Ascending aorta (tissue), 2 donors: Measurements from ENCODE around the gene IL10. TPM values are rescaled to one million over a fixed set of nuclear protein-coding genes. Genes with fewer than 3 reads are reported as not detected.

Experiments used
- DNase-seq, 2 donors: peaks; one replicate each; pipeline ENCODE4 v3.0.0-alpha.2; 2019; ENCODE audit warnings: low spot score in 2 of 2
- H3K27ac ChIP-seq, 2 donors: fragments of 200-600 bp; sonication (generic); one replicate each; pipeline ENCODE4 v1.5.1; 2016 to 2017; ENCODE audit warnings: mild to moderate bottlenecking in 1 of 2
- H3K27me3 ChIP-seq: fragments of 200-600 bp; sonication (generic); one replicate; pipeline ENCODE4 v1.5.1; 2017
- H3K36me3 ChIP-seq, 2 donors: fragments of 200-600 bp; sonication (generic); one replicate each; pipeline ENCODE4 v1.5.1; 2016
- H3K4me1 ChIP-seq, 2 donors: fragments of 200-600 bp; sonication (generic); one replicate each; pipeline ENCODE4 v1.5.1; 2016 to 2017; ENCODE audit warnings: mild to moderate bottlenecking in 1 of 2
- H3K4me3 ChIP-seq, 2 donors: fragments of 200-600 bp; sonication (generic); one replicate each; pipeline ENCODE4 v1.5.1; 2016 to 2017; ENCODE audit warnings: mild to moderate bottlenecking in 1 of 2
- H3K9me3 ChIP-seq, 2 donors: fragments of 200-600 bp; sonication (generic); one replicate each; pipeline ENCODE4 v1.5.1; 2016
- intact Hi-C: fragments of 100-400 bp; cut with DNase I; formaldehyde crosslinking; loops from one replicate; pipeline ENCODE4 v1.15.1; 2023
- total RNA-seq: library from RNA; depleted of rRNA; stranded (reverse); fragments of >200 nt; gene quantifications from one replicate; pipeline ENCODE4 v1.1.0, GENCODE V29; 2016
- TF ChIP-seq, protein P1 (sequence below), 3 experiments: fragments of 200-600 bp in 2 of 3; fragments of 450-650 bp in 1 of 3; sonication (generic) in 2 of 3; IDR thresholded peaks; one replicate each; pipeline ENCODE4 v1.5.1; 2016 to 2019; ENCODE audit warnings: antibody characterized with exemption in 3 of 3, mild to moderate bottlenecking in 1 of 3, moderate library complexity in 1 of 3

The IL10 gene
- total RNA-seq, 1 donor from 2014 or later = 1.6 TPM

DNA sequence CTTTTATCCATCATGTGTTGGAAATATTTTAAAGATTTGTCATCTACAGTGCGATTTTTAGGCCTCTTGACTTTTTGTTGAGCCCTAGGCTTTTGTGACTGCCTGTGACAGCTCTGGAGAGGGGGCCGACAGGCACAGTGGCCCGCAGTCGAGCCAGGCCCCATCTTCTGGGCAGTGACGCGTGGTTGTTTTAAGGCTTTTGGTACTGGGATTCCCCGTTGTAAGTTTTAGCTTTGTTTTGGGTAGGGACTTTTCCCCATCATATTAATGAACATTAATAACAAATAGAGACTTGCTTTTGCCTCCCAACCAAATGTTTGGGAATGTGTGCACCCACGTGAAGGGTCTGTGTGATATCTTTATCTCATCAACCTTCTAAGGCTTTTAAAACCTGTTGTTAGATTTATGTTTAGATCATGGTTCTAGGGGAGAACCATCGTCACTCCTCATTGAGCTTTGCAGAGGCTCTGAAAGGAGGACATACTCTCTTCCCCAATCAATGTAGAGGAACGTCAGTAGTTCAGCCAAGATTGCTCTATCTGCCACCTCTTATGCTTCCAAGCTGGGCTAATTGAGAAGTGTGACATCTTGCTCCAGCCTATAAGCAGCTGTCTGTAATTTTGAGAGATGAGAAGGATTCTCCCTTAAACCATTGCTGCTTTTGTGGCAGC is 53.0 kb downstream of the IL10 start:
- intact Hi-C loops = no loop called here
- Histone ChIP-seq H3K27ac (no peak overlapping the region), H3K9me3 (no peaks in the 10 kb centered on the region), H3K36me3 (no peaks in the 10 kb centered on the region), H3K27me3 (no peaks in the 10 kb centered on the region), H3K4me3 (no peak overlapping the region), H3K4me1 (peaks cover 6 to 34% of the 10 kb centered on the region in 2 donors)
- no peak for DNase-seq
- TF ChIP-seq, protein P1, sequence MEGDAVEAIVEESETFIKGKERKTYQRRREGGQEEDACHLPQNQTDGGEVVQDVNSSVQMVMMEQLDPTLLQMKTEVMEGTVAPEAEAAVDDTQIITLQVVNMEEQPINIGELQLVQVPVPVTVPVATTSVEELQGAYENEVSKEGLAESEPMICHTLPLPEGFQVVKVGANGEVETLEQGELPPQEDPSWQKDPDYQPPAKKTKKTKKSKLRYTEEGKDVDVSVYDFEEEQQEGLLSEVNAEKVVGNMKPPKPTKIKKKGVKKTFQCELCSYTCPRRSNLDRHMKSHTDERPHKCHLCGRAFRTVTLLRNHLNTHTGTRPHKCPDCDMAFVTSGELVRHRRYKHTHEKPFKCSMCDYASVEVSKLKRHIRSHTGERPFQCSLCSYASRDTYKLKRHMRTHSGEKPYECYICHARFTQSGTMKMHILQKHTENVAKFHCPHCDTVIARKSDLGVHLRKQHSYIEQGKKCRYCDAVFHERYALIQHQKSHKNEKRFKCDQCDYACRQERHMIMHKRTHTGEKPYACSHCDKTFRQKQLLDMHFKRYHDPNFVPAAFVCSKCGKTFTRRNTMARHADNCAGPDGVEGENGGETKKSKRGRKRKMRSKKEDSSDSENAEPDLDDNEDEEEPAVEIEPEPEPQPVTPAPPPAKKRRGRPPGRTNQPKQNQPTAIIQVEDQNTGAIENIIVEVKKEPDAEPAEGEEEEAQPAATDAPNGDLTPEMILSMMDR (IDR thresholded peaks at IDR 0.05) = no peak

DNA sequence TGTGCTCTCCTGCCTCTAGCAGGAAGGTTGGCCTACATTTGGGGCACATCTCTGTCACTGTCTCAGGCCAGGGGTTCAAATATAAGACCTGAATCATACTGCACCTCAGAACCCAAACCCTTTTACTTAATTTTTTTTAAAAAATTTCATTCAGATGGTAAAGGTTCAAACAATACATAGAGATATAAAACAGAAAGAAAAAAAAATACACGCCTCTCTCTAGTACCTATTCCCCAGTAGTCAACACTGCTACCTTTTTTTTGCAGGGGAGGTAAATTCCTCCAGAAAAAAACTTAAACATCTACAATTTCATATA is 54.7 kb downstream of the IL10 start:
- Histone ChIP-seq H3K36me3 (no peaks in the 10 kb centered on the region), H3K9me3 (no peaks in the 10 kb centered on the region), H3K27me3 (no peaks in the 10 kb centered on the region), H3K4me1 (peaks cover 0 to 30% of the 10 kb centered on the region in 2 donors), H3K27ac (no peak overlapping the region), H3K4me3 (no peak overlapping the region)
- TF ChIP-seq, protein P1 (IDR thresholded peaks at IDR 0.05) = no peak
- intact Hi-C loops = no loop called here
- DNase-seq = no peak

Other genes starting within 250 kb of the IL10 start
- gene EIF2D, start 160.0 kb downstream of the IL10 start, total RNA-seq = 40.2 TPM
- 17.9 TPM for gene DYRK3, start 137.0 kb downstream of the IL10 start, total RNA-seq
- gene MAPKAPK2, start 87.6 kb downstream of the IL10 start, total RNA-seq = 35.3 TPM
- gene IL19, start 1.7 kb downstream of the IL10 start, total RNA-seq = not detected
- not detected for gene IL20, start 93.1 kb upstream of the IL10 start, total RNA-seq
- gene IL24, start 124.9 kb upstream of the IL10 start, total RNA-seq = not detected
- 1.3 TPM for gene FCMR, start 149.4 kb upstream of the IL10 start, total RNA-seq
- 0.53 TPM for gene PIGR, start 174.0 kb upstream of the IL10 start, total RNA-seq
- gene FCAMR, start 198.0 kb upstream of the IL10 start, total RNA-seq = not detected